Natural killer cell (primary cell): Measurements from ENCODE around the gene MAP3K7CL. TPM values are rescaled to one million over a fixed set of nuclear protein-coding genes. Genes with fewer than 3 reads are reported as not detected.

Experiments used
- ATAC-seq, 3 donors: fragments of 150-1000 bp in 2 of 3; fragments of 200-7000 bp in 1 of 3; cut with Tn5 transposase; 1 replicate in 1 of 3; 2 replicates in 2 of 3; pipeline ENCODE4 v1.10.0; 2021; ENCODE audit warnings: mild to moderate bottlenecking in 2 of 3, moderate library complexity in 2 of 3
- DNase-seq, 2 donors: peaks; one replicate each; pipeline versions ENCODE4 v3.0.0 to v3.0.0-alpha.2; 2013 to 2021; ENCODE audit warnings: mixed read lengths in 1 of 2
- H3K27ac ChIP-seq: one replicate; pipeline ENCODE4 v1.5.1; 2013; ENCODE audit warnings: mild to moderate bottlenecking, low read length
- H3K27me3 ChIP-seq: one replicate; pipeline ENCODE4 v1.6.1; 2013; ENCODE audit warnings: low read length; ENCODE audit not compliant: control insufficient read depth, insufficient read depth
- H3K36me3 ChIP-seq: one replicate; pipeline ENCODE4 v1.6.1; 2013; ENCODE audit warnings: low read length; ENCODE audit not compliant: control insufficient read depth, insufficient read depth
- H3K4me1 ChIP-seq: one replicate; pipeline ENCODE4 v1.6.1; 2013; ENCODE audit warnings: low read length; ENCODE audit not compliant: control insufficient read depth, insufficient read depth
- H3K4me3 ChIP-seq: one replicate; pipeline ENCODE4 v1.5.1; 2013; ENCODE audit warnings: low read length
- H3K9me3 ChIP-seq: one replicate; pipeline ENCODE4 v1.6.1; 2013; ENCODE audit warnings: low read length; ENCODE audit not compliant: control insufficient read depth, insufficient read depth
- H3K27ac Mint-ChIP-seq, 2 donors: one replicate each; pipeline ENCODE4 v1.8.0; 2022; ENCODE audit warnings: mild to moderate bottlenecking in 2 of 2, mixed read lengths in 2 of 2, moderate library complexity in 1 of 2
- H3K27me3 Mint-ChIP-seq, 2 donors: one replicate each; pipeline ENCODE4 v1.8.0; 2022; ENCODE audit warnings: low read depth in 2 of 2, mixed read lengths in 2 of 2
- H3K36me3 Mint-ChIP-seq: one replicate; pipeline ENCODE4 v1.8.0; 2022; ENCODE audit warnings: mixed read lengths
- H3K4me1 Mint-ChIP-seq, 2 donors: one replicate each; pipeline ENCODE4 v1.8.0; 2022; ENCODE audit warnings: mixed read lengths in 2 of 2
- H3K4me3 Mint-ChIP-seq: one replicate; pipeline ENCODE4 v1.8.0; 2022; ENCODE audit warnings: mild to moderate bottlenecking, moderate library complexity, mixed read lengths
- H3K9me3 Mint-ChIP-seq, 2 donors: one replicate each; pipeline ENCODE4 v1.8.0; 2022; ENCODE audit warnings: mixed read lengths in 2 of 2
- WGBS: methylation state at CpG from one replicate; pipeline ENCODE4 v1.1.7; 2013; ENCODE audit warnings: missing lambda C conversion rate; ENCODE audit not compliant: insufficient coverage; 5-methylcytosine and 5-hydroxymethylcytosine counted together
- intact Hi-C: fragments of 100-400 bp; cut with micrococcal nuclease; formaldehyde crosslinking; loops from one replicate; pipeline ENCODE4 v1.14.2; 2022
- total RNA-seq, 4 donors: library from RNA; stranded (reverse); fragments of 120-200 nt in 1 of 4; gene quantifications; one replicate each; pipeline versions ENCODE4 v1.2.3 to v1.2.4, GENCODE V29; 2013 to 2022
- TF ChIP-seq, protein P1 (sequence below): fragments of 200-600 bp; IDR thresholded peaks from one replicate; pipeline ENCODE4 v1.8.0; 2022; ENCODE audit warnings: antibody characterized with exemption

Gene MAP3K7CL
- total RNA-seq, 3 donors from 2014 or later (not counting 1 experiment from before 2014, with no cell fraction given), result 7.0 to 16.3 (median 11.5) TPM

GRCh38 chr21:29187944-29188343 is 57.5 kb downstream of the MAP3K7CL start:
- H3K4me1 Mint-ChIP-seq, result peaks cover 7 to 10% of the 10 kb centered on the region in 2 donors
- H3K4me3 Mint-ChIP-seq, result no peak overlapping the region
- H3K4me3 ChIP-seq, result no peak overlapping the region
- H3K27ac ChIP-seq, result no peak overlapping the region
- H3K4me1 ChIP-seq, result peaks cover 4% of the 10 kb centered on the region
- no peaks in the 10 kb centered on the region for H3K36me3 Mint-ChIP-seq
- H3K9me3 Mint-ChIP-seq, result no peaks in the 10 kb centered on the region
- TF ChIP-seq, protein P1, sequence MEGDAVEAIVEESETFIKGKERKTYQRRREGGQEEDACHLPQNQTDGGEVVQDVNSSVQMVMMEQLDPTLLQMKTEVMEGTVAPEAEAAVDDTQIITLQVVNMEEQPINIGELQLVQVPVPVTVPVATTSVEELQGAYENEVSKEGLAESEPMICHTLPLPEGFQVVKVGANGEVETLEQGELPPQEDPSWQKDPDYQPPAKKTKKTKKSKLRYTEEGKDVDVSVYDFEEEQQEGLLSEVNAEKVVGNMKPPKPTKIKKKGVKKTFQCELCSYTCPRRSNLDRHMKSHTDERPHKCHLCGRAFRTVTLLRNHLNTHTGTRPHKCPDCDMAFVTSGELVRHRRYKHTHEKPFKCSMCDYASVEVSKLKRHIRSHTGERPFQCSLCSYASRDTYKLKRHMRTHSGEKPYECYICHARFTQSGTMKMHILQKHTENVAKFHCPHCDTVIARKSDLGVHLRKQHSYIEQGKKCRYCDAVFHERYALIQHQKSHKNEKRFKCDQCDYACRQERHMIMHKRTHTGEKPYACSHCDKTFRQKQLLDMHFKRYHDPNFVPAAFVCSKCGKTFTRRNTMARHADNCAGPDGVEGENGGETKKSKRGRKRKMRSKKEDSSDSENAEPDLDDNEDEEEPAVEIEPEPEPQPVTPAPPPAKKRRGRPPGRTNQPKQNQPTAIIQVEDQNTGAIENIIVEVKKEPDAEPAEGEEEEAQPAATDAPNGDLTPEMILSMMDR, result no peak
- H3K9me3 ChIP-seq, result no peaks in the 10 kb centered on the region
- no peak overlapping the region for H3K27ac Mint-ChIP-seq
- no peaks in the 10 kb centered on the region for H3K27me3 ChIP-seq
- DNase-seq (no peak), ATAC-seq (no peak)
- intact Hi-C loops, result no loop called here
- H3K36me3 ChIP-seq, result no peaks in the 10 kb centered on the region
- H3K27me3 Mint-ChIP-seq, result peaks cover 1 to 4% of the 10 kb centered on the region in 2 donors
- WGBS, result 100% methylated on average over 2 of the region's 2 CpGs

DNA sequence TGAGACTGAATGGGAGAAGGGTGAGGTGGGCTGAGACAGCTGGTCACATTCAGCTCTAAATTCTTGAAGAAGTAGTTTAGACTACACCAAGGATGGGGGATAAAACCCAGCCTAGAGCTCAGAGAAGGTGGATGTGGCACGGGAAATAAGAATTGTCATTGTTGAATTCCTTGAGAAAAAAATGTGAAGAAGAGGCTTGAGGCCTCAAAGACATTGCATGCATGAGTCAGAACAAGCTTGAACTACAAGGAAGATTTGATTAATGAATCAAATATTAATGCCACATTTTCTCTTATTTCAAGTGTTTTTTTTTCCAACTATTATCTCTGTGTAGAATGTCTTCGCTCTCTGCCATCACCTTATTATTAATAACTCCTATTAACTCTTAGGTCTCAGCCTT is 58.9 kb downstream of the MAP3K7CL start:
- Histone ChIP-seq H3K4me3 (no peak overlapping the region), H3K4me1 (peaks cover 4% of the 10 kb centered on the region), H3K27me3 (no peaks in the 10 kb centered on the region), H3K9me3 (no peaks in the 10 kb centered on the region), H3K27ac (no peak overlapping the region), H3K36me3 (no peaks in the 10 kb centered on the region)
- no peak for ATAC-seq
- Mint-ChIP-seq H3K4me1 (peaks cover 7 to 10% of the 10 kb centered on the region in 2 donors), H3K27ac (no peak overlapping the region), H3K27me3 (peaks cover 0 to 4% of the 10 kb centered on the region in 2 donors), H3K36me3 (no peaks in the 10 kb centered on the region), H3K9me3 (no peaks in the 10 kb centered on the region), H3K4me3 (no peak overlapping the region)
- intact Hi-C loops, result no loop called here
- 98% methylated on average over 2 of the region's 2 CpGs for WGBS
- DNase-seq, result no peak
- TF ChIP-seq, protein P1, result no peak

DNA sequence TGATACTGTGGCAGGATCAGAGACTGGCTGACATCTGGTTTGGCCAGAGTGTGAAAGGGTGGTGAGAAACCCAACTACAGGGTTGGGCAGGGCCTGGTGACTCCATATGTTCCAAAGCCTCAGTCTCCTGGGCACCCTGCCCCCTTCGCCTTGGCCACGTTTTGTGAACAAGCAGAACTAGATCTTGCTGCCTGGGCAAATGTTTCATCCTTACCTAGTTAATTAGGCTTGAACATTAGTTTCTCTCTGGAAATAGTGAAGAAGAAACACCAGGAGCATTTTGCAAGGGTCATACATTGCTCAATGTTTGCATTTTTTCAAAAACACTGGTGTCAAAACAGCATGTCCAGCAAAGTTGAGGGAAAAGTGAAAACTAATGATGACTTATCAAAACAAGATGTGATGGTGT is 60.5 kb downstream of the MAP3K7CL start:
- Histone ChIP-seq H3K27me3 (no peaks in the 10 kb centered on the region), H3K36me3 (no peaks in the 10 kb centered on the region), H3K27ac (no peak overlapping the region), H3K9me3 (no peaks in the 10 kb centered on the region), H3K4me3 (no peak overlapping the region), H3K4me1 (peaks cover 4% of the 10 kb centered on the region)
- peak; percentile 61 to 72 (median 68) for ATAC-seq
- intact Hi-C loops, result loop anchor here (10.0 kb wide), 1 partner anchor 104 kb away; the partner anchor contains the start of gene BACH1
- Mint-ChIP-seq H3K27ac (no peak overlapping the region), H3K9me3 (no peaks in the 10 kb centered on the region), H3K4me1 (peaks cover 13 to 16% of the 10 kb centered on the region in 2 donors), H3K4me3 (no peak overlapping the region), H3K27me3 (peaks cover 6 to 8% of the 10 kb centered on the region in 2 donors), H3K36me3 (peaks cover 4% of the 10 kb centered on the region)
- DNase-seq, result no peak
- WGBS, result 38% methylated on average over 2 of the region's 2 CpGs
- TF ChIP-seq, protein P1, result no peak

DNA sequence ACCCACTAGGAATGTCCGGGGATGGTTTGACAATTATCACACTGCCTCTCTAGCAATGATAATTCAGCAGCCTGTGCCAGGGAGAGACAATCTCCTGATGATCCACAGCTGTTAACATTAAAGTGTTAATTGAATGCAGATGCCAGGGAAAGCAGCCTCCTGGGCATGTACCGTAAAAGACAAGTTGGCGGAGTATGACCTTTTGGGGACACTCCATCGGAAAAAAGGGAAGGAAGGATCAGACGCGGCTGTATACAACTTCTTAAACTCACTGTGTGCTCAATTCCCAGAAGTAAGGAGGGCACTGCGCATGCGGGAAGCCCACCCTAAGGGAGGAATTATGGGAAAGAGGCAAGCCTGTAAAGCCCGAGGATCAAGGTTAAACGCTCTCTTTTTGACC is 62.6 kb downstream of the MAP3K7CL start:
- Histone ChIP-seq H3K4me3 (no peak overlapping the region), H3K27ac (no peak overlapping the region)
- WGBS, result 84% methylated on average over 10 of the region's 10 CpGs

More for the DNA sequence above, 62.6 kb downstream of the MAP3K7CL start:
- H3K4me1 ChIP-seq, result peaks cover 12% of the 10 kb centered on the region
- no peak for ATAC-seq
- H3K27ac Mint-ChIP-seq, result no peak overlapping the region
- intact Hi-C loops, result loop anchor here (10.0 kb wide), 1 partner anchor 102 kb away; the partner anchor contains the start of gene BACH1
- H3K27me3 Mint-ChIP-seq, result peaks cover 13 to 14% of the 10 kb centered on the region in 2 donors
- no peaks in the 10 kb centered on the region for H3K27me3 ChIP-seq
- H3K4me1 Mint-ChIP-seq, result peaks cover 26 to 29% of the 10 kb centered on the region in 2 donors
- peaks cover 9% of the 10 kb centered on the region for H3K36me3 Mint-ChIP-seq
- H3K9me3 Mint-ChIP-seq, result no peaks in the 10 kb centered on the region
- no peaks in the 10 kb centered on the region for H3K36me3 ChIP-seq
- H3K4me3 Mint-ChIP-seq, result no peak overlapping the region
- no peaks in the 10 kb centered on the region for H3K9me3 ChIP-seq
- no peak for DNase-seq
- TF ChIP-seq, protein P1, result no peak
